ENCODE data around the gene ITPK1.
"Not testable (repeated sequence)": the region's sequence is repeated elsewhere in the genome, so short reads cannot be mapped to it uniquely, and the experiment has no call there.

Gene ITPK1

GRCh38 chr14:93115821-93116675, at the start of gene ITPK1:
Gene ITPK1, minus strand, starts transcription at chr14:93115925. Its CDS starts 762 bp downstream, at chr14:93115163.
- DNase-seq (ENCODE audit: low read depth in 2 of 2), result peak in 1 of 2 donors; percentile 27

GRCh38 chr14:93163564-93163963, 47.8 kb upstream of the ITPK1 start:
- DNase-seq (ENCODE audit: low read depth in 2 of 2), result no peak

- no peak for DNase-seq (ENCODE audit: low read depth in 2 of 2)
Measured at GRCh38 chr14:93161411-93161940, 45.8 kb upstream of the ITPK1 start.

- DNase-seq (ENCODE audit: low read depth in 2 of 2), result no peak
Measured at GRCh38 chr14:93160353-93160801, 44.7 kb upstream of the ITPK1 start.

- DNase-seq (ENCODE audit: low read depth in 2 of 2), result not testable (repeated sequence)
Measured at GRCh38 chr14:93159625-93160352, 44.1 kb upstream of the ITPK1 start.

- DNase-seq (ENCODE audit: low read depth in 2 of 2), result not testable (repeated sequence)
Measured at GRCh38 chr14:93158349-93158748, 42.6 kb upstream of the ITPK1 start.

- DNase-seq (ENCODE audit: low read depth in 2 of 2), result no peak
Measured at GRCh38 chr14:93156693-93157369, 41.1 kb upstream of the ITPK1 start.

- DNase-seq (ENCODE audit: low read depth in 2 of 2), result no peak
Measured at GRCh38 chr14:93155667-93156066, 39.9 kb upstream of the ITPK1 start.

GRCh38 chr14:93153121-93153520, 37.4 kb upstream of the ITPK1 start:
- DNase-seq (ENCODE audit: low read depth in 2 of 2), result no peak

- DNase-seq (ENCODE audit: low read depth in 2 of 2), result no peak
Measured at GRCh38 chr14:93150227-93151208, 34.8 kb upstream of the ITPK1 start.

GRCh38 chr14:93148979-93149378, 33.3 kb upstream of the ITPK1 start:
- DNase-seq (ENCODE audit: low read depth in 2 of 2), result no peak

- no peak for DNase-seq (ENCODE audit: low read depth in 2 of 2)
Measured at GRCh38 chr14:93146119-93146518, 30.4 kb upstream of the ITPK1 start.

GRCh38 chr14:93142854-93143652, 27.3 kb upstream of the ITPK1 start:
- DNase-seq (ENCODE audit: low read depth in 2 of 2), result no peak

GRCh38 chr14:93137864-93138263, 22.1 kb upstream of the ITPK1 start:
- no peak for DNase-seq (ENCODE audit: low read depth in 2 of 2)

GRCh38 chr14:93136508-93136907, 20.8 kb upstream of the ITPK1 start:
- not testable (repeated sequence) for DNase-seq (ENCODE audit: low read depth in 2 of 2)

- DNase-seq (ENCODE audit: low read depth in 2 of 2), result no peak
Measured at GRCh38 chr14:93136009-93136408, 20.3 kb upstream of the ITPK1 start.

GRCh38 chr14:93135399-93135798, 19.7 kb upstream of the ITPK1 start:
- no peak for DNase-seq (ENCODE audit: low read depth in 2 of 2)

GRCh38 chr14:93133464-93133863, 17.7 kb upstream of the ITPK1 start:
- no peak for DNase-seq (ENCODE audit: low read depth in 2 of 2)

- no peak for DNase-seq (ENCODE audit: low read depth in 2 of 2)
Measured at GRCh38 chr14:93132472-93133065, 16.8 kb upstream of the ITPK1 start.
